GM21515 (cell line): ENCODE data around the gene ATP6V1A.
A peak's percentile ranks its signal among the peaks of the same experiment; 100 is the strongest.

Source experiments
- ATAC-seq: cut with Tn5 transposase; IDR thresholded peaks from one replicate; pipeline ENCODE4 v1.9.1; 2021; ENCODE audit not compliant: unreplicated experiment

Gene ATP6V1A

DNA sequence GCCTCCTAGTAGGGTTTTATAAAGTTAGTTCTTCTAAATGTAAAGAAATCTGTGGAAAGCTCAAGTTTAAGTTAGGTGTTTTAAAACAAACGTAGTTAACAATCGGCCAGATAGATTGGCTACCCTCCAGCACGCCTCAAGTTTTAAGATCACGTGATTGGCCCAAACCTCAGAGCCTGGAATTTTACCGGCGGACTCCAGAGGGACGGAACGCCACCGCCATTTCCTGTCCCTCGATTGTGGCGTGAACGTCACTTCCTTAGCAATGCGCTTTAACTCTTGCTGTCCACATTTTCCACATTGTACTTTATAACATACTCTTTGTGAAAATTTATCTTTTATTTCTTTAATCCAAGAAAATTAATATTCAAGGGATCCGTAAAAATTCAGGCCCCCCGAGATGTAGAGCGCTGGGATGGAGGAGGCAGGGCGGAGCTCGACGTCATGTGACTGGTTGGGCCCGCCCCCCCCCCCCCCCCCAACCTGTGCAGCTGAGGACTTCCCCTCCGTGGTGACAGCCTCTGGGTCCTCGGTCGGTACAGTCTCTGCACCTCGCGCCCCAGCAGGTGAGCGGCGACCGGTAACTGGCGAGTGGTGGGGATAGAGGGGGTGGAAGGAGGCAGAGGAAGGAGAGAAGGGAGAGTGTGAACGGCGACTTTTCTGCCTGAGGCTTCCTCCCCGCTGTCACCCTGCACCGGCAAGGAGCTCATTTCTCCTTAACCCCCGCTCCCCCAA, at the start of gene ATP6V1A:
TSS of gene ATP6V1A (plus strand) at position 488 of the 735 bp plus-strand sequence. CDS start 31,719 bp downstream, outside the sequence.
- ATAC-seq, result peak; percentile 45

DNA sequence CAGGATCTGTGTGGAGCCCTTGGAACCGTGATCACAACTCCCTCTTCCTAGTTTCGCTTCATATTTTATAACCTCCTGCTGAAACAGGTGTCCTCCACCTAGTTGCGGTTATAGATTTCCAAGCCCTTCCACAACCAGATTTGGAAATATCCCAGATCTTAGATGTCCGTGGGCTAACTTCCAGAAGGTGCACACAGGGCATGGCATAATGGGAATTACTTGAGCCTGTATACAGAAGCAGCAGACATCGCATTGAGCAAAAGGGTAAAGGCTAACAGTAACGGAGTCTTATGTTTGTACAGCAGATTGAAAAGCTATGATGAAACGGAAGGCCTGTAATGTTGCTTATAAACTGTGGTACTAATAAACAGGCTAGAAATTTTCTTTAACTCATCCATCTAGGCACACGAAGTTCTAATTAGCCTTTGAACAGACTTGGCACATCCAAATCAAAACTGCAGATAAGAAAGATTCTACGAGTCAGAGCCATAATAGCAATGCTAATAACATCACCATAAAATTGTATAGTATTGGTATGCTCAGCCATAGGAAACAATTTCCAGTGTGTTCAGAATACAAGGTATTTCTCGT, 49.2 kb upstream of the ATP6V1A start:
- ATAC-seq, result no peak

DNA sequence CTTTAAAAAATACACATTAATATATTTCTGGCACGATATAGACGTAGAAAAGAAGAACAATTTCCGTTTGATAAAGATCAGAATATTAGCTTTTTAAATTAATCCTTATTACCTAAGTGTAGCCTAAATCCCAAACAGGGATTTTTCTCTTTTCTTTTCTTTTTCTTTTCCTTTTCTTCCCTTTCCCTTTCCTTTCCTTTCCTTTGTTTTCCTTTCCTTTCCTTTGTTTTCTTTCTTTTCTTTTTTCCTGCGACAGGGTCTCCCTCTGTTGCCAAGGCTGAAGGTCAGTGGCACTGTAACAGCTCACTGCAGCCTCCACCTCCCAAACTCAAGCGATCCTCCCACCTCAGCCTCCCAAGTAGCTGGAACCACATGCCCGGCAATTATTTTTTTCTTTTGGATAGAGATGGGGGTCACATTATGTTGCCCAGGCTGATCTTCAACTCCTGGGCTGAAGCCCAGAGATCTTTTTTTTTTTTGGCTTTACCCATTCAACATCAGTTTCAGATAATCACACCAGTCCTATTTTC, 48.6 kb upstream of the ATP6V1A start:
- no peak for ATAC-seq

DNA sequence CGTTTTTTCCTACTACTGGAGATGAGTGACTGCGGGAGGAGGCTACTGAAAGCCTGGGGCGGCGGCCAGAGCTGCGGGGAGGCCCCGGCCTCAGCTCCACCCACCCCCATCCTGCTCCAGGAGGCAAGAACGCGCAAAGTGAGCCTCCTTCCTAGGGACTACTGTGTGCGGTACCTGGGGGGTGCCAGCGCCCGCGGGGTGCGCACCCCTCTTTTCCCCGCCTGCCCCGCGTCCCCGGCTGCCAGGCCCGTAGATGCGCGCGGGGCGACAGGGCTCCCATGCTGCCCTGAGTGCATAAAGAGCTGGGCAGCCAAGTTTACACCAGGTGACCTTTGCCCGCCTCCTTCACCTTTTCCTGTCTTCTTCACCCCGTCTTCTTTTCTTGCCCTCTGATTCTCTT, 47.9 kb upstream of the ATP6V1A start:
- no peak for ATAC-seq

DNA sequence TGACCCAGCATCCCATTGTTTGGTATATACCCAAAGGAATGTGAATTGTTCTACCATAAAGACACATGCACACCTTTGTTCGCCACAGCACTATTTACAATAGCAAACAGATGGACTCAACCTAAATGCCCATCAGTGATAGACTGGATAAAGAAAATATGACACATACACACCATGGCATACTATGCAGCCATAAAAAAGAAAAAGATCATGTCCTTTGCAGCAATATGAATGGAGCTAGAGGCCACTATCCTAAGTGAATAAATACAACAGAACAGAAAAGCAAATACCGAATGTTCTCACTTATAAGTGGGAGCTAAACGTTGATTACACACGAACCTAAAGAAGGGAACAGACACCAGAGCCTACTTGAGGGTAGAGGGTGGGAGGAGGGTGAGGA, 39.0 kb upstream of the ATP6V1A start:
- no peak for ATAC-seq

DNA sequence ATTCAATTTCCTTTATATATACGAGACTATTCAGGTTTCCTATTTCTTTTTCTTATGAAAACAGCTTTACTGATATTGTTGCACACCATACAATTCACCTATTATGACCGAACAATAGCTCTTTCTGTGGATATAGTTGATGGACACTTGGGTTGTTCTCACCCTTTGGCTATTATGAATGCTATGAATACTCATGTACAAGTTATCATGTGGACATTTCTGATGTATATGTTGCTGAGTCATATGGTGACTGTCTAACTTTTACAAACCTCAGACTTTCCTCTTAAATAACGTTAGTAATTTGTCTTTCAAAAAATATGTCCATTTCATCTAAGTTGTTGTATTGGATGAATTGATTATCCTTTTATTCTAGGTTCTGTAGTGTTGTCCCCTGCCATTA, 34.7 kb upstream of the ATP6V1A start:
- no peak for ATAC-seq

DNA sequence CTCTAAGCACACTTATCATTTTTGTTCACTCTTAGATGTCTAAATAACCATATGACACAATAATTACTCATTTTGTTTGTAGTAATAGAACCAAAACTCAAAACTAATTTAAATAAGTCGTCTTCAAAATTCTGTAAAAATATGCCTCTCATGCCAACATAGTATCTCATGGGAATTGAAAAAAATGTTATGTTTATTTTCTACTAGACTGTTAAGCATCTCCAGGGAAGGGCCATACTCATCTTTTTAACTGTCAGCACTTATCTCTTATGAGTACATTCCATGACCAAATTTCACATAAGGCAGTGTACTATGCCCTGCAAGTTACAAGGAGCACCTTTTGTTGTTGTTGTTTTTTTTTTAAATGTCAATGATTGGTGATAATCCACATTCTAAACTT, 32.1 kb upstream of the ATP6V1A start:
- ATAC-seq, result no peak

DNA sequence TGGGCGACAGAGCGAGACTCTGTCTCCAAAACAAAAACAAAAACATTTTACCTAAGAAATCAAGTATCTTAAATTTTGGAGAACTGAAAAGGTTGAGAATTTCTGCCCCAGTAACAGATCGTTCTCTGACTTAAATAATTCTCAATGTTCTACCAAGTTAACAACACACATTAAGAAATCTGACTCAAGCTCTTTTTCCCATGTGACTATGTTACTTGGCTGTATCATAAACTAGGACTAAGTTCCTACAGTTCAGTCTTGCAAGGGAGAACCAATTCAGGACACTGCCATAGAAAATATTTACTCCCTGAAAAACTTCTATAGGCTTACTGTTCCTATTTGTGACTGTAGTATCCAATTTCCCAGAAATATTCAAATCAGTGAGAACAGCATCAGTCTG, 29.5 kb upstream of the ATP6V1A start:
- no peak for ATAC-seq

DNA sequence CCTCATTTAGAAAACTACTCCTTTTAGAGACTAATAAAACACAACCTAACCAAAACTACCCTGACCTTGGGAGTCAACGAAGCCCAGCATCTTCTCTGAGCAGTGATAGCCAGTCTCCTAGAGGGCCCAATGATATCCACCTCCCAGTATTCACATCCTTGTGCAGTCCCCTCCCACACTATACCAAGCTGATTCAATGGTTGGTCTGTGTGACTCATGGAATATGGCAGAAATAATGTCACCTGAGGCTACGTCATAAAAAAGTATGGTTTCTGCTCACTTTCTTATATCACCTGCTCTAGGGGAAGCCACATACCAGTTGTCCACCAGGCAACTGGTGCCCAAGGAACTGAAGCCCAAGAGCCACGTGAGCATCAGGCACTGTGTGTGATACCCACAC, 29.0 kb upstream of the ATP6V1A start:
- no peak for ATAC-seq

DNA sequence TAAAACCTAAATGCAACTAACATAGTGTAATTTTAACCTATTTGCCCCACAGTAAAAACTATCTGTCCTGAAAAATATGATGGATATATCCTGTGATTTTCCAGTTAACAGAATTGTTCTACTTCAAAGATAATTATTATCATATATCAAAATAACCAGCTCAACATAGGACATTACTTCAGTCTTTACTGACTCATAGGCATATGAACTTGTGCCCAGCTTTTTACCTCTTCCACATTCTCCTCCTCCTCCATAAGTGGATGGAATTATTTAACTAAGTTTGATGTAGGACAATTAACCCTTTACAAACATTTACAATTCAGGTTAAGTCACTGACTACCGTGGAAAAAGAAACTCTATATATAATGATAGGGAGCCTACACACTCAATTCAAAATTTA, 27.5 kb upstream of the ATP6V1A start:
- ATAC-seq, result no peak

DNA sequence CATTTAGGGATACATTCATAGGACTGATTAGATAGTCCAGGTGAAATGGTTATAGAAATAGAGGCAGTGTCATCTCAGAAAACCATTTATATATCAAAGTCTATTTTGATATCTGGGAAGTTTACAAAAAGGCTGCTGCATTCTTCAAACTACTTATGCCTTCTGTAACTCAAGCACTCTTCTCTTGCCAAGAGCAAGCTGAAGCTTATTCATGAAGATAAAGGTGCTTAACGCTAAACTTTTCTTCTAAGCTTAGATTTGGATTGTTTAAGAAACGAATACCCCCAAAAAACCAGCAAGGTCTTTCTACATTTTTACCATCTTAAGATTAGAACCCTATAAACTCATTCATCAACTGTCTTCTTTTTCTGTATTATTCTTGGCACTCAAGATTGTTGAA, 27.1 kb upstream of the ATP6V1A start:
- no peak for ATAC-seq

DNA sequence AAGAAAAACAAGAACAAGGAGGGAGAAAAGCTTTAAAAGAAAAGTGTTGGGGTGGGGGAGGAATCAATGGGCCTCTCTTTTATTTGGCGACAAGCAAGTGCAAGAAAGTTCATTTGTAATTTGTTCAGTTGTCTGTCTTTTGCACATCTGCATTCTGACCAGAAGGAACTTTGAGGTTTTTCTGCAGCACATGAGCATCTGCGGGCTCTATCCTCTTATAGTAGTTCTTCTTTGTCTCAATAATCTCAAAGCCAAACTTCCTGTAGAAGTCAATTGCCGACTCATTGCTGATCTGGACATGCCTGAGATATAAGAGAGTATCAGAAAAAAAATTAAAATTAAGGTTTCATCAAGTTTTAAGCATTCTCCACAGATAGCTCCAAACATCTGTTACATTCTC, 25.2 kb upstream of the ATP6V1A start:
- ATAC-seq, result no peak

DNA sequence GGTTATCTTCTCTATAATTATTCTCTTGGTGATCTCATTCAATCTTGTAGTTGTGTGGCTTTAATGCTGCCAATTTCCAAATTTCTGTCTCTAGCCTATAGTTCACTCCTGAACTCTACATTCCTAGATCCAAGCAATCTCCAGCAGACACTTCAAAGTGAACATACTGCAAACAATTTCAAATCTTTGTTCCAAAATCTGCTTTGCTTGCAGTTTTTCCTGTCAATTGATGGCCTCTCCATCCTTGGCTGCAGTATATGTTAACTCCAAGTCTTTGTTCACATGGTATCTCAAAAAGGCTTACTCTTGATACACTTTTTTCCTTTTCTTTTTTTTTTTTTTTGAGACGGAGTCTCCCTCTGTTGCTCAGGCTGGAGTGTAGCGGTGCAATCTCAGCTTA, 18.2 kb upstream of the ATP6V1A start:
- ATAC-seq, result no peak

DNA sequence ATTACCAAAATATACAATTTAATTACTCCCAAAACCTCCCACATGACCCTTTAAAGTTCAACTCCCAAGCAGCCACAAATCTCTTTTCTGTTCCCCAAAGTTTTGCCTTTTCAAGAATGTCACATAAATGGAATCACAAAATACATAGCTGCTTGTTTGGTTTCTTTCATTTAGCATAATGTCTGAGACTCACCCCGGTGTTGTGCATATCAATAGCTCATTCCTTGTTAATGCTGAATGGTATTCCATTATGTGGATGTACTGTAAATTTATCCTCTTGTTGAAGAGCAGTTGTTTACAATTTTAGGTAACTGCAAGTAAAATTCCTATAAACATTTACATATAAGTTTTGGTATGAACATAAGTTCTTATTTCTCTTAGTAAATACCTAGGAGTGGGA, 16.3 kb upstream of the ATP6V1A start:
- ATAC-seq, result no peak

DNA sequence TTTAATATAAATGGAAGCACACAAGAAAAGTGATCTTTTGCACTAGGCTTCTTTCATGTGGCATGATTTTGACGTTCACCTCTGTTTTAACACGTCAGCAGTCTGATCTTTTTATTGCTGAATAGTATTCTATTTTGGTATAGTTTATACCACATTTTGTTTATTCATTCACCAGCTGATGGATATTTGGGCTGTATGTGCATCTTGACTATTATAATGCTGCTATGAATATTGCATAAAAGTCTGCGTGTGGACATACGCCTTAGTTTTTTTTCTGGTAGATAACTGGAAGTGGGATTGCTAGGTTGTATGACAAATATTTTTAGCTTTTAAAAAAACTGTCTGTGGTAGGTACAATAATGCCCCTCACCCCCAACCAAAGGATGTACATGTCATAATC, 15.1 kb upstream of the ATP6V1A start:
- ATAC-seq, result no peak

DNA sequence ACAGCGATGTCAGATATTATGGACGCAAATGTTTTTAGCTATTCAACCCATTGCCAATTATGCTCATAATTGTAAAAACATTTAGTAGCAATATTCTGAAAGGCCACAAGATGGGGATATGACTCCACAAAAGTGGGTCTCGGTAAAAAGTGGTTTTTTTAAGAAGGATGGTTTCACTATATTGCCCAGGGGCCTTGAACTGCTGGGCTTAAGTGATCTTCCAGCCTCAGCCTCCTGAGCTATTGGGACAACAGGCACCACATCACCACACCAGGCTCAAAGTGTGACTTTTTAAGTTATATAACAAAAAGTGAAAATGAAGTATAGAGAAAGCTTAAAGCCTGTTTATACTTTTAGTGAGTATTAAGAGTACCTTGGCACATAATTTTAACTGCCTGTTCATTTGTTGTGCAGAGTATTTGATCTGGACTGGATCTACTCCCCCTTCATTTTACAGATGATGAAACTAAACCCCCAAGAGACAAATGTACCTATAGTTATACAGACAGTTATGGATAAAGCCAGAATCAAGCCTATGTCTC, 10.2 kb upstream of the ATP6V1A start:
- no peak for ATAC-seq

DNA sequence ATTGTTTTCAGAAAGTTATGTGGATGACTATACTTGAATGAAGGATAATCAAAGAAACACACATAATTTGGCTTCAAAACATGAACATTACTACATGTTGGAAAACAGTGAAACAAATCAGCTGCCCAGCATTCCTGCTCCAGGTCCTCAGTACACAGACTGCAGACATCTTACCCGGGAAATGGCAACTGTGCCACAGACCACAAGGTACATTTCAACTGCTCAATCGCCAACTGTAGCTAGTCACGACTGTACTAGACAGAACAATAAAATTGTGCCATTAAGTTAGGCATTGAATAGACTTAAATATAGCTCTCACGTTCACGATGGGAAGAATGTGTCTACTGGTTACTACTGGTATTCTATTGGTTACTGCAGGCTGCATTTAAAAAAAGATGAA, 5.7 kb upstream of the ATP6V1A start:
- ATAC-seq, result no peak

DNA sequence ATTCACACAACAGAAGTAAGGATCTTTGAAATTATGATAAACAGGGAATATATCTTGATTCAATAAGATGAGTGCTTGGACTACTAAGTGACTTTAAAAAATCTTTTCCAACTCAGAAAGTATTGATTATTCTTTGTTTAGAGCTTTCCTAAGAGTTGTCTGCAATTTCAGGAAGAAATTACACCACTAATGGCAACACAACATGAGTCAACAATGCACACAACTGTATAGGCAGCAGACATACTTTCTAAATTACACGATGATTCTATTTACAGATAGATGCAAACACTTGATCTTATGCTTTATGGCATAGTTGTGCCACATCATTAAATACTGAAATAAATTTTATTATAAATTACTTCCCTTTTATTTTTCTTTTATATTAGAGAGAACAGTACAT, 5.2 kb upstream of the ATP6V1A start:
- ATAC-seq, result no peak

DNA sequence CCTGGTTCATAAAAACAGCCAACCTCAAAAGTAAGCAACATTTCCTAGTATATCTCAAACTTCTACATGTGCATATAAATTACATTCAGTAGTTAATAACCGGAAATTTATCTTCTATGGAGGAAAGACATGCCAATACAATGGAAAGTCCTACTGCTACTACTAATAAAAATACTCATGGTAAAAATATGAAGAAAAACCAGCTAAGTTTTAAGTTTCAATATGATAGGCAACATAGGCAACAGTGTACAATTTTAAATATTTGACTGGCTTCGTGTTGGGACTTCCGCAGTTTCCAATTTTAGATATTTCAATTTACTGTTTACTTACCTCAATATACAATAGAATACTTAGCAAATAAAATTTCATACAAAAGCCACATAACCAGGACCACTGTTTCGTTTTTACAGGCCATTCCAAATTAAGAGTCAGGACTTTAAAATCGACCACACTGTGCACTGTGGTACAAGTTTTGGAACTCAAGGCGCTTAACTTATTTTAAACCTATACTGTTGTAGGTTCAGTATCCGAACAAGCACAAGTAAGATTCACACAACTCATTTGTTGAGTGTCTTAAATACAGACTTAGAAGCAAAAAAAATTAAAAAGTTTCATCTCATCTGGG, 3.7 kb upstream of the ATP6V1A start:
- ATAC-seq, result no peak

DNA sequence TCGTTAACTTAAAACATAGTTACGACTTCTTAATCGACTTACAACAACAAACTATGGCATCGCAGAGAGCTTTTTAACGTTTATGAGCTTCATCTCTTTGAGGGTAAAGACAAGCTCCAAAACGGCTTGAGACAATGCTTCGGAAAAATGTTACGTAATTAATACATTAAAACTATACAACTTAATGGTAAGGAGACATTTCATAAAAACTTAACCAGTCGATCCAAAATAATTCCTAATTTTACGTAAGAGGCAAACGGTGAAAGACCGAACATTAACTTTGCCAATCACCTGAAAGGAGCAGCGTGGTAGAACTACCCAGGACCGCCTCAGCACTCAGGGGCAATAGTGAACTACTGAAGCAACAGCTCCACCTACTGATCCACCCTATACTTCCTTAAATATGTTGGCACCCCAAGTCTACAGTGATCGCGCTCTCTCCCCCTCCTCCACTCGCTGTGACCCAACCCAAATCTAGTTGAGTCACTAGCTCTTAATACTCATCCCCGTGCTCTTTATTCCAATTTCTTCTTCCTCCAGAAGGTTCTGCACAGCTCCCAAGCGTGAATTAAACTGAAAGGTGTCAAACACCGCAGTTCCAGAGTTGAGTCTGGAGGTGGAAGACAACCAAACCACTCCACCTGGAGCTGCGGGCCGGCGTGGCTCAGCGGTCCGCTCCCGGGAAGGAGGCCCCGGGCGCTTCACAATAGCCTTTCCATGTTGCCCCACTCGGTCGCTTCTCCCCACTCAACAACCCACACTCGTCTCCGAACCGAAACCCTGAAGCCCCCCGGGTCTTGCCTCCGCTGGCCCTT, 1.7 kb upstream of the ATP6V1A start:
- peak; percentile 55 for ATAC-seq
